Gastrocnemius medialis (tissue), 4 donors: ENCODE data around the gene SERPINE2. TPM values are rescaled to one million over a fixed set of nuclear protein-coding genes. Genes with fewer than 3 reads are reported as not detected.

ENCODE experiments used
- ATAC-seq, 2 donors: fragments of 150-250 bp; one replicate each; pipeline ENCODE4 v1.9.1; 2016
- DNase-seq, 2 donors: peaks; one replicate each; pipeline ENCODE4 v3.0.0-alpha.2; 2019
- H3K27ac ChIP-seq, 4 donors: fragments of 200-600 bp; sonication (generic); 1 replicate in 1 of 4; 2 replicates in 3 of 4; pipeline ENCODE4 v1.5.1; 2016 to 2018; ENCODE audit warnings: mild to moderate bottlenecking in 2 of 4, moderate library complexity in 1 of 4
- H3K27me3 ChIP-seq, 3 donors: fragments of 200-600 bp; sonication (generic) in 2 of 3; 1 replicate in 1 of 3; 2 replicates in 2 of 3; pipeline versions ENCODE4 v1.5.1 to v1.6.0; 2016 to 2019; ENCODE audit warnings: mild to moderate bottlenecking in 1 of 3, moderate library complexity in 1 of 3
- H3K36me3 ChIP-seq, 2 donors: fragments of 200-600 bp; sonication (generic) in 1 of 2; one replicate each; pipeline ENCODE4 v1.5.1; 2017 to 2018
- H3K4me1 ChIP-seq, 2 donors: fragments of 200-600 bp; sonication (generic) in 1 of 2; one replicate each; pipeline ENCODE4 v1.5.1; 2016 to 2017; ENCODE audit warnings: mild to moderate bottlenecking in 2 of 2
- H3K4me3 ChIP-seq, 4 donors: fragments of 200-600 bp; sonication (generic) in 3 of 4; 1 replicate in 1 of 4; 2 replicates in 3 of 4; pipeline ENCODE4 v1.5.1; 2016 to 2019; ENCODE audit warnings: mild to moderate bottlenecking in 2 of 4
- H3K9me3 ChIP-seq, 3 donors: fragments of 200-600 bp; sonication (generic) in 2 of 3; 1 replicate in 1 of 3; 2 replicates in 2 of 3; pipeline ENCODE4 v1.5.1; 2016 to 2019
- CTCF ChIP-seq, 5 experiments: fragments of 450-650 bp in 3 of 5; fragments of 200-600 bp in 2 of 5; sonication (generic) in 2 of 5; IDR thresholded peaks in 4 of 5; conservative IDR thresholded peaks in 1 of 5; 1 replicate in 4 of 5; 2 replicates in 1 of 5; pipeline ENCODE4 v1.5.1; 2016 to 2019; ENCODE audit warnings: antibody characterized with exemption in 5 of 5, mild to moderate bottlenecking in 3 of 5, moderate library complexity in 3 of 5
- POLR2A ChIP-seq, 2 donors: fragments of 450-650 bp; IDR thresholded peaks; one replicate each; pipeline ENCODE4 v1.6.1; 2017; ENCODE audit warnings: antibody characterized with exemption in 2 of 2, mild to moderate bottlenecking in 2 of 2, moderate library complexity in 2 of 2
- in situ Hi-C, 4 donors: fragments of 200-750 bp; cut with MboI; loops; one replicate each; pipeline versions ENCODE4 v1.15.0 to v1.8.0; 2017; ENCODE audit warnings: low sequenced_read_pairs in 4 of 4
- intact Hi-C: fragments of 100-400 bp; cut with DNase I; formaldehyde crosslinking; loops from one replicate; pipeline ENCODE4 v1.15.1; 2023; ENCODE audit warnings: low total_unique reads
- total RNA-seq, 4 donors: library from RNA; depleted of rRNA; stranded (reverse); fragments of >200 nt; gene quantifications; one replicate each; pipeline versions ENCODE4 v1.1.0 to v1.2.3, GENCODE V29; 2016

SERPINE2 gene
- total RNA-seq, 4 donors from 2014 or later = 0.41 to 2.8 (median 1.4) TPM

- TF ChIP-seq CTCF (IDR thresholded peaks at IDR 0.05 in 4 of 5, conservative IDR thresholded peaks at IDR 0.05 in 1 of 5) = no peak
- TF ChIP-seq POLR2A (IDR thresholded peaks at IDR 0.05) = no peak
- in situ Hi-C loops (no loop called here), intact Hi-C loops (no loop called here)
- no peaks in the 10 kb centered on the region for H3K9me3 ChIP-seq
- no peak for ATAC-seq
- H3K4me3 ChIP-seq = no peak overlapping the region
- no peak for DNase-seq
- H3K4me1 ChIP-seq = no peaks in the 10 kb centered on the region
- peaks cover 0 to 3% (median under 1%) of the 10 kb centered on the region in 3 donors for H3K27me3 ChIP-seq
- no peaks in the 10 kb centered on the region for H3K36me3 ChIP-seq
- no peak overlapping the region for H3K27ac ChIP-seq
These were observed 8.3 kb downstream of the SERPINE2 start for GRCh38 chr2:224030786-224031185.

GRCh38 chr2:224029876-224030275, 9.2 kb downstream of the SERPINE2 start:
- H3K27ac ChIP-seq = no peak overlapping the region
- DNase-seq (no peak), ATAC-seq (no peak)
- intact Hi-C loops = no loop called here
- H3K4me3 ChIP-seq = no peak overlapping the region
- TF ChIP-seq CTCF (IDR thresholded peaks at IDR 0.05 in 4 of 5, conservative IDR thresholded peaks at IDR 0.05 in 1 of 5) (no peak), POLR2A (IDR thresholded peaks at IDR 0.05) (no peak)
- no peaks in the 10 kb centered on the region for H3K9me3 ChIP-seq
- no peaks in the 10 kb centered on the region for H3K36me3 ChIP-seq
- no peaks in the 10 kb centered on the region for H3K27me3 ChIP-seq
- H3K4me1 ChIP-seq = no peaks in the 10 kb centered on the region
- in situ Hi-C loops = no loop called here

- in situ Hi-C loops = no loop called here
These were observed 11.2 kb downstream of the SERPINE2 start for GRCh38 chr2:224027931-224028330.

GRCh38 chr2:224027070-224027469, 12.0 kb downstream of the SERPINE2 start:
- TF ChIP-seq CTCF (IDR thresholded peaks at IDR 0.05 in 4 of 5, conservative IDR thresholded peaks at IDR 0.05 in 1 of 5) (no peak), POLR2A (IDR thresholded peaks at IDR 0.05) (no peak)

More at GRCh38 chr2:224027931-224028330, 11.2 kb downstream of the SERPINE2 start:
- Histone ChIP-seq H3K27me3 (no peaks in the 10 kb centered on the region), H3K36me3 (no peaks in the 10 kb centered on the region), H3K27ac (no peak overlapping the region), H3K4me3 (no peak overlapping the region), H3K4me1 (no peaks in the 10 kb centered on the region), H3K9me3 (no peaks in the 10 kb centered on the region)
- intact Hi-C loops = no loop called here
- no peak for TF ChIP-seq POLR2A (IDR thresholded peaks at IDR 0.05)
- TF ChIP-seq CTCF (IDR thresholded peaks at IDR 0.05 in 4 of 5, conservative IDR thresholded peaks at IDR 0.05 in 1 of 5) = no peak
- ATAC-seq (no peak), DNase-seq (no peak)

GRCh38 chr2:224025874-224026273, 13.2 kb downstream of the SERPINE2 start:
- DNase-seq (no peak), ATAC-seq (no peak)
- H3K9me3 ChIP-seq = no peaks in the 10 kb centered on the region
- no peak overlapping the region for H3K27ac ChIP-seq
- in situ Hi-C loops = no loop called here
- H3K4me1 ChIP-seq = no peaks in the 10 kb centered on the region
- no peak overlapping the region for H3K4me3 ChIP-seq
- TF ChIP-seq CTCF (IDR thresholded peaks at IDR 0.05 in 4 of 5, conservative IDR thresholded peaks at IDR 0.05 in 1 of 5) = no peak
- TF ChIP-seq POLR2A (IDR thresholded peaks at IDR 0.05) = no peak
- intact Hi-C loops = no loop called here
- no peaks in the 10 kb centered on the region for H3K36me3 ChIP-seq
- no peaks in the 10 kb centered on the region for H3K27me3 ChIP-seq

More at GRCh38 chr2:224027070-224027469, 12.0 kb downstream of the SERPINE2 start:
- Histone ChIP-seq H3K36me3 (no peaks in the 10 kb centered on the region), H3K4me1 (no peaks in the 10 kb centered on the region), H3K27ac (no peak overlapping the region), H3K9me3 (no peaks in the 10 kb centered on the region), H3K27me3 (no peaks in the 10 kb centered on the region), H3K4me3 (no peak overlapping the region)
- ATAC-seq (no peak), DNase-seq (no peak)
- in situ Hi-C loops = no loop called here
- intact Hi-C loops = no loop called here
